ENCODE data around the gene AKR1A1. TPM values are rescaled to one million over a fixed set of nuclear protein-coding genes. Genes with fewer than 3 reads are reported as not detected.
"Not testable (repeated sequence)": the region's sequence is repeated elsewhere in the genome, so short reads cannot be mapped to it uniquely, and the experiment has no call there.

The AKR1A1 gene
- polyA plus RNA-seq, 5 donors, result 138 to 154 (median 142) TPM

DNA sequence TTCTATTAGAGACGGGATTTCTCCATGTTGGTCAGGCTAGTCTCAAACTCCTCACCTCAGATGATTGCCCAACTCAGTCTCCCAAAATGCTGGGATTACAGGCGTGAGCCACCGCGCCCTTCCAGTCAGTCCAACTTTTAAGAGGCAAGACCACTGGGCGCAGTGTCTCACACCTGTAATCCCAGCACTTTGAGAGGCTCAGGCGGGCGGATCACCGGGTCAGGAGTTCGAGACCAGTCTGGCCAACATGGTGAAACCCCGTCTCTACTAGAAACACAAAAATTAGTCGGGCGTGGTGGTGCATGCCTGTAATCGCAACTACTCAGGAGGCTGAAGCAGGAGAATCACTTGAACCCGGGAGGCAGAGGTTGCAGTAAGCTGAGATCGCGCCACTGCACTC is 30.9 kb upstream of the AKR1A1 start:
- not testable (repeated sequence) for DNase-seq

DNA sequence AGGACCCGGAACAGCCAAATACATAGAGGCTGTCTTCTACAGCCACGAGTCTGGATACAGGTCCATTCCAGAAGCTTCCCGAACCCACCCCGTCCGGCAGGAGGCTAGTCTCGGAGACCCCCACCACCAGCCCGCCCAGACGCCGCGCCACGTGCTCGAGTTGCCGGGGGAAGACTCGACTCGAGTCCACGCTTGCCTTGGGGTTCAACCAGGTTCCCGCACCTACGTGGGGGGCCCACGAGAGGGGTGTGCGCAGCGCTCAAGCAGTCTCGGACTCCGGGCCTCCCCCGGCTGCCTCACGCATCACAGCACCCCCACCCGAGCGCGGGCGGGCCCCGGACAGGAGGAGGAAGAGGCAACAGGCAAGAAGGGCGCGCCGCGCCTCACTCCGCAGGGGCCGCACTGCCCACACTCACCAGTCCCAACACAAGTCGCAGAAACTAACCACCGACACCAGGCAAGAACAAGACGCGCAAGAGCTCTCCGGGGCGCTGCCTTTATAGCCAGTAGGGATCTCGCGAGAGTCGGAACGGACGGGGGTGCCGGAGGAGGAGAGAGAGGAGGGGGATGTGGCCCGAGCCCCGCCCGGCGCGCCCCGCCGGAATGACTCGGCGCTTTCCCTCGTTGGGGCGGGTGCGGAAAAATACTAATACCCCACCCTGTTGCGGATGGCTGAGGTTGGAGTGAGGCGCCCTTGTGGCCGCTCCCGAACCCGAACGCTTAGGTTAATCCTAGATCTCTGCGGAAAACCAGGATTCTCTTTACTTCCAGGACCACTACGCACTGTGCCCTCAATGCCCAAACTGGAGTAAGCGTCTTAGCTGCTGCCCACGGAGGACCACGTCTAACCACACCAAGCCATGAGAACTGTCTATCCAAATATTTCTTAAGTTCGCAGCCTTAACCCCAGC is 29.0 kb upstream of the AKR1A1 start, which contains the start of gene PRDX1:
Gene PRDX1 (minus strand): TSS at position 472 of the 911 bp plus-strand sequence. CDS start 2,841 bp downstream, outside the sequence.
- DNase-seq, result peak; percentile 94 to 96

DNA sequence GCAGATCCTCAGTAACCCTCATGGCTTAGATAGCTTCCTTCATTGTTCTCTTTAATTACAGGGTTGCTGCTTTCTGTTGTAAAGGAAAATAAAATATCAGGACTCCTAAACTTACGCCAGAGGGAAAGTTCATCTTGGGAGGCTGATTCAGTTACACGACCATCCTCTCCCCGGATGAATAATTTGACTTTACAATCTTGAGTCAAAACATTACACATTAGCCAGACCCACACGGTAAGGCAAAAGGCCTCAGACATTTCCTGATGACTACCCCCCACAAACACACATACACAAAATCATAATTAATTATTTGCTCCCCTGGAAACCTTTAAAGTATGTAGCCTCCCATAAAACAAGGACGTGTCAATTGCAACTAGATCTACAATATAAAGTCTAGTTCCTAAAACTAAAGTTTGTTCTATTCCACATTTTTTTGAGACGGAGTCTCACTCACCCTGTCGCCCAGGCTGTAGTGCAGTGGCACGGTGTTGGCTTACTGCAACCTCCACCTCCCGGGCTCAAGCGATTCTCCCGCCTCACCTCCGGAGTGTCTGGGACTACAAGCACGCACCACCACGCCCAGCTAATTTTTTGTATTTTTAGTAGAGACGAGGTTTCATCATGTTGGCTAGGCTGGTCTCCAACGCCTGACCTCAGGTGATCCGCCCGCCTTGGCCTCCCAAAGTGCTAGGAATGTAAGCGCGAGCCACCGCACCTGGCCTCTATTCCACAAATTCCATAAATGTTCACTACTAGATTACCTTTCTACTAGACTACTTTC is 28.1 kb upstream of the AKR1A1 start:
- no peak for DNase-seq

DNA sequence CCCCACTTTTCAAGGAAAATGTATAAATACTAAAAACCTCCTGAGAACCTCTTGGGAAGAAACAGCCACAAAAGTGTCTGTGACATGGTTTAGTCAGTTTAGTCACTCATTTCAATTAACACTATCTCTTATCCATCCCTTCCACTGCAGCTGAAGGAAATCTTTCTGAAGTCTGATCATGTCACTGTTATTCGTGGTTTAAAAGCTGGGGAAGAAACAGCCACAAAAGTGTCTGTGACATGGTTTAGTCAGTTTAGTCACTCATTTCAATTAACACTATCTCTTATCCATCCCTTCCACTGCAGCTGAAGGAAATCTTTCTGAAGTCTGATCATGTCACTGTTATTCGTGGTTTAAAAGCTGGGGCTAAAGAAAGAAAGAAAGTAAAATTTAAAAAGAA is 27.1 kb upstream of the AKR1A1 start:
- DNase-seq, result not testable (repeated sequence)

DNA sequence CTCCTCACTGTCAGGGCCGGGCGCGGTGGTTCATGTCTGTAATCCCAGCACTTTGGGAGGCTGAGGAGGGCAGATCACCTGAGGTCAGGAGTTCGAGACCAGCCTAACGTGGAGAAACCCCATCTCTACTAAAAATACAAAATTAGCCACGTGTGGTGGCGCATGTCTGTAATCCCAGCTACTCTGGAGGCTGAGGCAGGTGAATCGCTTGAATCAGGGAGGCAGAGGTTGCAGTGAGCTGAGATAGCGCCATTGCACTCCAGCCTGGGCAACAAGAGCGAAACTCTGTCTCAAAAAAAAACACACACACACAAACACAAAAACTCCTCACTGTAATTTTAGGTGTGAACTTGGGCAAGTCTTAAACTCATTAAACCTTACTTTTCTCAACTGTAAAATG is 26.7 kb upstream of the AKR1A1 start:
- not testable (repeated sequence) for DNase-seq

DNA sequence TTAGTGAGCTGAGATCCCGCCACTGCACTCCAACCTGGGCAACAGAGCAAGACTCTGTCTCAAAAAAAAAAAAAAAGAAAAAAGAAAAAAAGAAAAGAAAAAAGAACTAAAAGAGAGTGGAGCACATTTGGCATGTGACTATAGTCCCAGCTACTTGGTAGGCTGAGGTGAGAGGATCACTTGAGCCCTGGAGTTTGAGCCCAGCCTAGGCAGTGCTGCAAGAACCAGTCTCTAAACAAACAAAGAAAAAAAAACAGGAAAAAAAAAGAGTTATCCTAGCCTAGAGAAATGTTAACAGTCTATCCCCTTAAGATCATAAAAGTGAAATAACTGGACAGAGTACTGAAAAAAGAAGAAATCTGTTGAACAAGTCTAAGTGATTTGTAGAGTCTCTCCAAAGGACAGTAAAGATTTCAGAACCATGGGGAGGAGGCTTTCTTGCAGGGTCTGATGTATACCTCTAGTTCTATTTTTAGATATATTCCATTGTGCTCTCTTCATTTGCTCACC is 24.4 kb upstream of the AKR1A1 start:
- no peak for DNase-seq

DNA sequence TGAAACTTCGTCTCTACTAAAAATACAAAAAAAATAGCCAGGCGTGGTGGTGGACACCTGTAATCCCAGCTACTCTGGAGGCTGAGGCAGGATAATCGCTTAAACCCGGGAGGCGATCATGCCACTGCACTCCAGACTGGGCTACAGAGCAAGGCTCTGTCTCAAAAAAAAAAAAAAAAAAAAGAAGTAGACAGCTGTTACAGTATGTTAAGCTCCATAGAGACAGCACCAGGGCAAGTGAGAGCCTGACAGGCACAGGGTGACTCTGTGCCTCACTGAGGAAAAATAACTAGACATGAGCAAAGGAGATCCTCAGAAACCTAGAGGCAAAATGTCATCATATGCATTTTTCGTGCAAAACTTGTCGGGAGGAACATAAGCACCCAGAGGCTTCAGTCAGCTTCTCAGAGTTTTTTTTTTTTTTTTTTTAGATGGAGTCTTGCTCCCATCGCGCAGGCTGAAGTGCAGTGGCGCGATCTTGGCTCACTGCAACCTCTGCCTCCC is 19.9 kb upstream of the AKR1A1 start:
- DNase-seq, result no peak

DNA sequence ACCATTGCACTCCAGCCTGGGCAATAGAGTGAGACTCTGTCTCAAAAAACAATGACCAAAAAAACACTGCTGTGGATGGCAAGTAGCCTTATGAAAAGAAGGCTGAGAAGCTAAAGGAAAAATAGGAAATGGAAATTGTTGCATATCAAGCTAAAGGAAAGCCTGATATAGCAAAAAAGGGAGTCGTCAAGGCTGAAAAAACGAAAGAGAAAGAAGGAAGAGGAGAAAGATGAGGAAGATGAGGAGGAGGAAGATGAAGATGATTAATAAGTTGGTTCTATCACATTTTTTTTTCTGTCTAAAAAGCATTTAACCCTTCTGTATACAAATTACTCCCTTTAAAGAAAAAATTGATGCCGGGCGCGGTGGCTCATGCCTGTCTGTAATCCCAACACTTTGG is 18.8 kb upstream of the AKR1A1 start:
- no peak for DNase-seq

DNA sequence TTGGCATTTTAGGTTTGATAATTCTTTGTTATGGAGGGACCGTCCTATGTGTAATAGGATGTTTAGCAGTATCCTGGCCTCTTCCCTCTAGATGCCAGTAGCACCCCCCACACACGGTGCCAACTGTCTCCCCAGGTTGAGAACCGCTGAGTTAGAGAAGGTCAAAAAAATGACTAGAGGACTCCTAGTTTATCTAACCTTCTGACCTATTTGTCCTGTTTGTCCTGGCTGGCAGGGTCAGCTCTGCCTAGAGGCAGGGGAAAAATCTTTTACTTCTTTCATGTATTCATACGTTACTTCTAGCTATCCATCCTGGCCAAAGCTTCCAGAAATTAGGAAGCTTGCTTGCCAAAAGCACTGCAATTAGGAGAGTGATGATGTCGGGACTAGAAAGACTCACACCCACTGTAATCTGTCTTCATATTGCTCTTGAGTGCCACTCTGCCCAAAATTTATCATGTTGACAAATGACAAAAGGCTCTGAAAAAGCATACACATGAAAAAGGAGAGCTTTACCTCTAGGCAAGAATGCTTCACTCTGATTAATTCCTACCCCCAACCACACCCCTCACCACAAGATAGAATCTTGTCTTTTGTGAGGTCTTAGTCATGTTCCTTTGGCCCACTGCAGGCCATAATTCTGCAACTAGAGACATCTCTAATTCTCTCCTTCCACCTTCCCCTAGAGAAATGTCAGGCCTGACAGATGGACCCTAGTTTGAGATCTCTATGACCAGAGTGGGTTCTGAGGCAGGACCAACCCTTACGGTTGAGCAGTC is 14.4 kb upstream of the AKR1A1 start:
- DNase-seq, result no peak

DNA sequence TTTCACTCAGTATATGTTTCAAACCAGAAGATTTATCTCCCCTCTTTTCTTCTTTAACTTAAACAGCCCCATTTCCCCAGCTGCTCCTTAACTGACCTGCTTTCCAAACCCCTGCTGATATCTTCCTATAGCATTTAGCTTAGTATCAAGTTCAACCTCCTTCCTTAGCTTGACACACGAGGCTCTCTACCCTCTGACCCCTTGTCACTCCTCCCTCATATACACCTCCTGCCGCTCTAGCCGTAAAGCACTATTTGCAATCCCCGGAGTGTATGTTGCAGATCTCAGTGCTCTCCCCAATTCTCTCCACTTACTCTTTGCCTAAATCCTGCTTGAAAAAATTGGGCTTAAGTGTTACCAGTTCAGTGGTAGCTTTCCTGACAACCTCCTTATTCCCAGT is 13.7 kb upstream of the AKR1A1 start:
- DNase-seq, result no peak

DNA sequence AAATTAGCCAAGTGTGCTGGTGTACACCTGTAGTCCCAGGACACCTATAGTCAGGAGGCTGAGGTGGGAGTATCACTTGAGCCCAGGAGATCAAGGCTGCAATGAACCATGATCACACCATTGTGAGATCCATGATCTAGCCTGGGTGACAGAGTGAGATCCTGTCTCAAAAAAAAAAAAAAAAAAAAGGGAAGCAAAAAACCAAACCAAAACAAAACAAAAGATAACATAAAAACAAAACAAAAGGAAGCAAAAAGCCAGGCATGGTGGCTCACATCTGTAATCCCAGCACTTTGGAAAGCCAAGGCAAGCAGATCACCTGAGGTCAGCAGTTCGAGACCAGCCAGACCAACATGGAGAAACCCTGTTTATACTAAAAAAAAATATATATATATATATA is 9.4 kb upstream of the AKR1A1 start:
- DNase-seq, result no peak

DNA sequence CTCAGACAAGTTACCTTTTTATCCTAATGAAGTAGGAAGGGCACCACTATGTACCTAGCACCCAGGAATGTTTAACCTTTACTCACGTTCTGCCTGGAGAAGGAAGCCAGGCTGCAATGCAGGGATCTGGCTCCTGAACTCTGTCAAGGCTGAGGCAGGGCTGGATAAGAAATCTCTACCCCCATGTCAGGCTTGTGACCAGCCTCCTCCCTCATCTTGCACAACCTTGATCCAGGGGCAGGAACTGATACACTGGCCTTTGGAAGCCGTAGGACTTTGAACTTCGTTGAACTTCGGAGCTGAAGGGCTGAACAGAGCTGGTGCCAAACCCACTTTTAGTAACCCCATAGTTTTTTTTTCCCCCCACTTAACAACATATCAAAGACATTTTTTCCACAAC is 8.0 kb upstream of the AKR1A1 start:
- no peak for DNase-seq

DNA sequence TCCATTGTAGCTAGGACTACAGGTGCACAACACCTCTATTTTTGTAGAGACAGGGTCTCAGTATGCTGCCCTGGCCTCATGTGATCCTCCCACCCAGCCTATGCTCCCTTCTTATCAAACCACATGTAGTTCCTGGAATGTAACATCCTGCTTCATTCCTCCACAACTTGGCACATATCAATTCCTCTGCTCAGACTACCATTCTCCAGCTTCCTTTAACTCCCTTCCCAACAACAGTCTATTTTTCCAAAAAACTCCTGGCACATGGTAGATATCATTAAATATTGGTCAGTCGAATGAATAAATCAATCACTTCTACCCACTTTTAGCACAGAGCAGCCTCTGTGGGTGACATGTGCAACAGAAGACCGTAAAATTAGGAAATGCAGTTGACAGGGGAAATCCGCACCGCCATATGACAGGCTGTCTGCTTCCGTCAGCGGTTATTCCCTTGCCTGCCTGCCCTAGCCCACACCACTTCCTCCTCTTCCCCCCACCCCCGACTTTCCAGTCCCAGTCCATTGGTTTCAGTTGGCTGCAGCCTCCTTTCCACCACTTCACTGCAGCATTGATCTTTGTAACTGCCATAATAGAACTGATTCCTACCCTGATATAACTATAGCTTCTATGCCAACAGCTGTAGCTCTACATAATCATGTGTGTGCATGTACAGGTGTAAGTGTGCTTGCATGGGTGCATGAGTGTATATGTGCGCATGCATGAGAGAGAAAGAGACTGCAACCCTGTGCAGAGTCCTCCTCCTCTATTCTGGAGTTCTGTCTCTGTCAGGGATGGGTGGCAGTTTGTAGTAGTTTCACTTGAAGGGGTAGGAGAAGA is 6.8 kb upstream of the AKR1A1 start:
- DNase-seq, result no peak

DNA sequence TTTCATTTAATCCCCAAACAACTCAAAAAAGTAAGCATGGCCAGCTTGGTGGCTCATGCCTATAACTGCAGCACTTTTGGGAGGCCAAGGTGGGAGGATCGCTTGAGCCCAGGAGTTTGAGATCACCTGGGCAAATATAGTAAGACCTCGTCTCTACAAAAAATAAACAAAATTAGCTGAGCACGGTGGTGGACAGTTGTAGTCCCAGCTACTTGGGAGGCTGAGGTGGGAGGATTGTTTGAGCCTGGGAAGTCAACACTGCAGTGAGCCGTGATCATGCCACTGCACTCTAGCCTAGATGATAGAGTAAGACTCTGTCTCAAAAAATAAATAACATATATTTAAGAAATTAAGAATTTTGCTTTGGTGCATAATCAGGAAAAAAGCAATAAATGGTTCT is 6.1 kb upstream of the AKR1A1 start:
- no peak for DNase-seq

DNA sequence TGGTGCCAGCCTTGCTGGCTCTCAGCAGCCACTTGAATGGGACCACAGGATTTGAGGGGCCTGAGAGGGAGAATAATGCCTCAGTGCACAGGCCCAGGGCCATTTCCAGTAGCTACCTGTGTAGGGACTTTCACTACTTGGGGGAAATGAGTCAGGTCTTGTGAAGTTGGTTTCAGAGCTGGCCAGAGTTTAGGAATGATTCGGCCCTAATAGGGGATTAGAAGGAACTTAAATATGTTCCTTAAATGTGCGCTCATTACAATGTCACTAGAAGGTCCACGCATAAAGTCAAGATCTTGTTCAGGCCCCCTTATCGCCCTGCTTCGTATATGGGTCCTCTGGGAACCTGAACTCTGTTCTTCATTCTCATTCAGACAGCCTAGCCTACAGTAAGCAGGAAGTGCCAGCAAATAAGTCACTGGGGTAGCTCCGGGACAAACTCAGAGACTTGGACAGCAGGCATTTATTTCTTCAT is 5.6 kb upstream of the AKR1A1 start:
- no peak for DNase-seq

DNA sequence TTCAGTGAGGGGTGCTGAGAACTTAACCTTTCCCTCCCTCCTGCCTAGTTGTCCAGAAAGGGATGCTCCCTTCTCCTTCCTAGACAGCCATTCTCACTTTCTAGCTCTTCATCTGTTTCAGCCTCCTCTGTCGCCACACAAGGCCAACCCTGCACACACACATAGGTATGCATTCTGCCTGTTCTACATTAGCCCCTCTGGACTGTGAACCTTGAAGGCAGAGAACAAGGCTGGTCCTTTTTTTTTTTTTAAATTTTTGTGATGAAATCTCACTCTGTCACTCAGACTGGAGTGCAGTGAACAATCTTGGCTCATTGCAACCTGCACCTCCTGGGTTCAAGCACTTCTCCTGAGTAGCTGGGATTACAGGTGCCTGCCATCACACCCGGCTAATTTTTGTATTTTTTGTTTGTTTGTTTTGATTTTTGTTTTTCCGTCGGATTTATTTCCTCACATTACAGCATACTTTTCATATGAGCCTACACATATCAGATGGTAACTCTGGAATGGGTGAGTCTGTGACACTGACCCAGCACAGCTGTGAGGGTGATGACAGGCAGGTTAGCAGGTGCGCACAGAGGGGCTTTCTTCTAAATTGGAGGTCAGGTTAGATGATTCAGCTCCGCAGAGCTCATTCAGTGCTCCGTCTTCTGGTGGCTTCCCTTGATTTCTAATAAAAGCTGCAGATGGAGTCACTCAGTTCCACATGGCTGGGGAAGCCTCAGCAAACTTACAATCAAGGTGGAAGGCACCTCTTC is 4.9 kb upstream of the AKR1A1 start:
- no peak for DNase-seq

DNA sequence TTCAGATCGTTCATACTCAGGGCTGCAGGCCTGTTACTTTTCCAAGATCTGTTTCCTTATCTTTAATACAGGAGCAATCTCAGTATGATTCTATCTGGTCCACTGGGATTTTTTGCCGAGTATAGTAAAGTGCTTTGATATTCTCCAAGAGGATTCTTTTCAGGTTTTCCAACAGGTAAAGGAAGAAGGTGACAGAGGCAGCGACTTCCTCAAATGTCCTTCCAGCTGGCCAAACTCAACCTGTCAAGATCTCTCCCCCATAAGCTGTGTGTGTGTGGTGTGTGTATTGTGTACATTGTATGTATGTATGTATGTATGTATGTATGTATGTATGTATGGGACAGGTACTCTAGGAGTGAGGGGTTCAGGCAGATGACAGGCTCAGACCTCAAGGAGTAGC is 1.1 kb downstream of the AKR1A1 start:
- no peak for DNase-seq

DNA sequence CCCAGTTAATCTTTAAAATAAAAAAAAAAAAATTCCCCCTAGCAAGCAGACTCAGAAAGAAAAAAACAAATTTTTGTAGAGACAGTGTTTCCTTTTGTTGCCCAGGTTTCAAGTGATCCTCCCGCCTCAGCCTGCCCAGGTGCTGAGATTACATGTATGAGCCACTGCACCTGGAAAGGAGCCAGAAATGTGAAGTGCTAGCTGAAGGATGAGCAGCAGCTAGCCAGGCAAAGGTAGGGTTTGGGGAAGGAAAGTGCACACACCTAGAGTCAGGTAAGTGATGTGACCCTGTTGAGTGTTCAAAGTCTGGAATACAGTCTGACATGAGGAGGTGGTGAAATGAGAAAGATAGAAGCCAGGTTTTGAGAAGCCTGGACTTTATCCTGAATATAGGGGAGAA is 1.7 kb downstream of the AKR1A1 start:
- no peak for DNase-seq

DNA sequence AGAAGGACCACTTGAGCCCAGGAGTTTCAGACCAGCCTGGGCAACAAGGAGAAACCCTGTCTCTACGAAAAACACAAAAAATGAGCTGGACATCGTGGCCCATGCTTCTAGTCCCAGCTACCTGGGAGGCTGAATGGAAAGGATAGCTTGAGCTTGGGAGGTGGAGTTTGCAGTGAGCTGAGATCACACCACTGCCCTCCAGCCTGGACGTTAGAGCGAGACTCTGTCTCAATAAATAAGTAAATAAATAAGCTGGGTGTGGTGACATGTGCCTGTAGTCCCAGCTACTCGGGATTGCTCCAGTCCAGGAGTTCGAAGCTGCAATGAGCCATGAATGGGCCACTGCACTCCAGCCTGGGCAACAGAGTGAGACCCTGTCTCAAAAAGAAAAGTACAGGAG is 3.6 kb downstream of the AKR1A1 start:
- no peak for DNase-seq

DNA sequence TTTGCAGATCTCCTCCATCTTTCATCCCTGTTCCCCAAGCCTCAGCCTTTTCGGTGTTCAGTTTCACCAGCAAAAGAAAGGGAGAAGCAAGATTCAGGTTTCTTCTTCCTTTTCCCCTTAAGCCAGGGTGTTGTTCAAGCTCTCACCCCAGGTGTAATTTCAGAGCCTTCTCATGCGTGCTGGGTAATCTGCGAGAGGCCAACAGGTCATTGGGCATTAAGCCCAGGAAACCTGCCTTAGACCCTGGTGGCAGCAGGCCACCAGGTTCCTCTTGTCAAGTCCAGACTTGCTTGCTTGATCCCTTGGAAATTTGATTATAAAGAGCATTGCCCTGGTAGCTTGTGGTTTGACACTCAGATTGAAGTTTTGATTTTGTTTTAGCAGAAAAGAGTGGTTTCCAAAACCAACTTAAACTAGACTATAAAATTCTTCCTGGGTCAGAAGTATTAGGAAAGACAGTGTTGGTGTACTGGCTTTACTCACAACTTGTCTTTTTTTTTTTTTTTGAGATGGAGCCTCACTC is 6.9 kb downstream of the AKR1A1 start:
- DNase-seq, result no peak
